ENCODE data around the gene TMEM44.
"Not testable (repeated sequence)": the region's sequence is repeated elsewhere in the genome, so short reads cannot be mapped to it uniquely, and the experiment has no call there.

The TMEM44 gene

DNA sequence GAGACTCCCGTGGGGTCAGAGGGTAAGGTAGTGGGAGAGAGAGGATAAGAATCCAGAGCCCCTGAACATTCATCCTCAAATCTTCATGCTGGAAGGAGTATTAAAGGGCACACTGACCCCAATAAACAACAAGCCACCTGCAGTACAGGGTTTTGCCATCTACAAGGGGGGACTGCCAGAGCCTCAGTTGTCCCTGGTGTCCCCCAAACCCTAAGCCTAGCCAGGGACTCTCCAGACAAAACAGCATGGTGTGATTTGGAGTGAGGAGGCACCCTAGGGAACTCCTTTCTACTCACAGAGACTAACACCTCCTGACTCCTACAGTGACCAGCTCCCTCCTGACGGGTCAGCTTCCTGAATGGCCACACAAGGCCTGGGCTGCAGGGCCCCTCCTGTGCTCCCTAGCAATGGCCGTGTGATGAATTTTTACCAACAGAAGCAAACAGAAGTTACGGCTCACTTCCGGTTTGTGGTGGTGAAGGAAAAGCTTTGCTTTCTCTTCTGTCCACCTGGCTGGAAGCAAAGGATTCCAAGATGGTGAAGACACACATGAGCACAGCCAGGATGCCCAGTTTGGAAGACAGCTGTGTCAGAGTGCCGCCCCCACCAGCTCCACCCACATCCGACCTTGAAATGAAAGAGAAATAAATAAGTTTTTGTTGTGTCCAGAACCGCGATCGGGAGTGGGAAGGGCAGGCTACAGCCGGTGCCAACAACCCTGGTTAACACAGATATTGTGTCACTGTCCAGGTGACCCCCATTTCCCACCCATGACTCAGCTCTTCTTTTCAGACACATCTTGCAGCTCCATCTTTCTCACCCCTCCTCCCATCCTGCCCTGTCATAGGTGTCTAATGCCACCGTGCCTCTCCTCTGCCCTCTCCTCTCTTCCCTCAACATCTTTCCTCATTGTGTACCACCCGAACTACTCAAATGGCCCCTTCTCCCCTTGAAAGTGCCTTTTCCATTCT lies 76.8 kb downstream of the TMEM44 start:
- DNase-seq (ENCODE audit: low spot score) (peak; percentile 60), FAIRE-seq (no peak)

DNA sequence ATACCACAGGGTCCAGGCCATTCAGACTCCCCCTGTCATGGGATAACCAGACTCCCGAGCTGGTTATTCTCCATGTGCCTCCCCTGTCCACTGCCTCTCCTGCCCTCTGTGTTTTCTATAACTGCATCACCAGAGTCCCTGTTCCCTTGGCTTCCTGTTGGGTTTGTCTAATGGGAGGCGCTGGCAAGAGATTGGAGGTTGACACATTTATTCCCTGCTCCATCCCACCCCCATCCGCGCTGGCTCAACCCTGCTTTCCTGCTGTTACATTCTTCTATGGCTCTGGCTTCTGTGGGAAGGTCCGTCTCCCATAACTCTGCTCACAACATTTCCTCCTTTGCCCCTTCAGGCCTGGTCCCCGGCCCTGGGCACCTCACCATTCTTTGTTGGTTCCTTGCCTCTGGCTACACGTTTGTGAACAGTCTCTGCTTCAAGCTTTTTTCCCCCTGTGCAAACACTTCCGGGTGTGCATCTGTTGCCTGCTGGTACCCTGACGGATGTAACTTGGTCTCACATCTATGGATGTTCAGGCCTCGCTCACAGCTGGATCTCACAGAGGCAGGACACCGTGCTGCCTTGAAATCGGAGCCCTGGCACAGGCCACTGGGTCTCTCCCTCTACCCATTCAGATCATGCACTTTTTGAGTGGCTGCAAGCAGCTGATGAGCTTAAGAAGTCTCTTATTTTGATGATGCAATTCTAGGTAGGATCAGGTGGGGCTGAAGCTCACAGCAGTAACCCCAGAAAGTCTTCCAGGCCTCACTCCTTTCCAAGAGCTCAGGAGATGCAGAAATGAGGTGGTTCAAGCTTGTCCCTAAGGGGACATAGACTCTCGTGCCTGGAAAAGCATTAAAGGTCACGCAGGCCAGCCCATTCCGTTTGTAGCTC lies 77.8 kb downstream of the TMEM44 start:
- DNase-seq (ENCODE audit: low spot score): no peak
- no peak for FAIRE-seq

DNA sequence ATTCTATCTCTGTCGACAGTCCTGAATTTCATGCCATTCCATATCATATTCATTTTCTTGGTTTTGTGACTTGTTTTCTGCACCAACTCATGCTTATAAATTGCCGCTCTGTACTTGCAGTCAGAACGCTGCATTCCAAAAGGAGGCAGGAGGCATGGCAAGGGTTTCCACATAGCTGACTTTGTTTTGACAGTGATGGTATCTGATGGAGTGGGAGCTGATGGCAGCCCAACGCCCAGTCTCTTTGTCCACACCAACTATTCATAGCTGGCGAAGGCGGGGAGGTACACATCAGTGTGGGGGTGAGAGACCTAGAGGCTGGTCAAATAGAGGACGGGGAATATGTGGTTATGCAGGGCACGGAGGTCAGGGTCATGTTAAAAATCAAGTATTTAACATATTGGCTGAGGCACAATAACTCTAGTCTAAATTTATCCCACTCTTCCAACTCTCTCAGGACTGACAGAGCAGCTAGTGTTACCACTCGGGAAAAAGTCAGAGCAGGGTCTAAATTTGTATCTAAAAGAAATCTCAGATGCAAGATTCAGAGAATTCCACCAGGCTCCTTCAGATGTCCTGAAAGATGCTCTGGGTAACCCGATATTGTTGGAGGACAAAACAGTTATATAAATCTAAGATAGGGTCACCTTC lies 78.6 kb downstream of the TMEM44 start:
- FAIRE-seq (no peak), DNase-seq (ENCODE audit: low spot score) (no peak)

DNA sequence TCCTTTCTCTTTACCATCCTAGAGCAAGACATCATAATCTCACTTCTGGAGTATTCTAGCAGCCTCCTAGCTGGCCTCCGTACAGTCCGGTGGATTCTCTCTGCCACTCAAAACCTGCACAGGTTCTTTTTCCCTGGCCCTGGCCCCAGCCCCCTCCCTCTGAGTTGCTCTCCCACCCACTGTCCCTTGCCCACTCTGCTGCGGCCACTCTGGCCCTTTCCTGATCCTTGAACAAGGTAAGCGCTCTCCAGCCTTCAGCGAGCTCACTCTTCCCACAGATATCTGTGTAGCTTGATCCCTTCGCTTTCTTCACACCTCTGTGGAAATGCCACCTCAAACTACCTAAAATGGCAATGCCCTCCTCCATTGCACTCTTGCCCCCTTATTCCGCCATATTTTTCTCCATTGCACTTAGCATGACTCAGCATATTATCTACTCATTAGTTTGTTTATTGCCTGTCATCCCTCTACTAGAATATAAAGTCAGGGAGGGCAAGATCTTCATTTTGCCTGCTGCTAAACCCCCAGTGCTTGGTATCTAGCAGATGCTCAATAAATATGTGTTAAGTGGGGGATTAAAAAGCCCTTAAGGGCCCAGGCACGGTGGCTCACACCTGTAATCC lies 80.8 kb downstream of the TMEM44 start:
- FAIRE-seq (no peak), DNase-seq (ENCODE audit: low spot score) (no peak)

DNA sequence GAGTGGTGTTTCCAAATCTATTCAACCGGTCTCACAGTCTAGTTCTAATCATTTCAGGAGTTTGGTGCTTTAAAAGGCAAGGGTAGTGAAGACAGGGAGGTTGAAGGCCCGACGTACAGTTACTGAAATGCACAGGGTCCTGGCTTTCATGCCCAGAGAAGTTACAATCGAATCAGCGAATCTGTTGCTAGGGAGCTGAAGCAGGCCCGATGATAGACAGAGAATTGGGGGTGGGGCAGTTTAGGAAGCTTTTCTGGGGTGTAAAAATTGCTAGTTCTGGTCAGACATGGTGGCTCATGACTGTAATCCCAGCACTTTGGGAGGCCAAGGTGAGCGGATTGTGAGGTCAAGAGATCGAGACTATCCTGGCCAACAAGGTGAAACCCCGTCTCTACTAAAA lies 83.4 kb downstream of the TMEM44 start:
- no peak for DNase-seq (ENCODE audit: low spot score)
- FAIRE-seq: no peak

DNA sequence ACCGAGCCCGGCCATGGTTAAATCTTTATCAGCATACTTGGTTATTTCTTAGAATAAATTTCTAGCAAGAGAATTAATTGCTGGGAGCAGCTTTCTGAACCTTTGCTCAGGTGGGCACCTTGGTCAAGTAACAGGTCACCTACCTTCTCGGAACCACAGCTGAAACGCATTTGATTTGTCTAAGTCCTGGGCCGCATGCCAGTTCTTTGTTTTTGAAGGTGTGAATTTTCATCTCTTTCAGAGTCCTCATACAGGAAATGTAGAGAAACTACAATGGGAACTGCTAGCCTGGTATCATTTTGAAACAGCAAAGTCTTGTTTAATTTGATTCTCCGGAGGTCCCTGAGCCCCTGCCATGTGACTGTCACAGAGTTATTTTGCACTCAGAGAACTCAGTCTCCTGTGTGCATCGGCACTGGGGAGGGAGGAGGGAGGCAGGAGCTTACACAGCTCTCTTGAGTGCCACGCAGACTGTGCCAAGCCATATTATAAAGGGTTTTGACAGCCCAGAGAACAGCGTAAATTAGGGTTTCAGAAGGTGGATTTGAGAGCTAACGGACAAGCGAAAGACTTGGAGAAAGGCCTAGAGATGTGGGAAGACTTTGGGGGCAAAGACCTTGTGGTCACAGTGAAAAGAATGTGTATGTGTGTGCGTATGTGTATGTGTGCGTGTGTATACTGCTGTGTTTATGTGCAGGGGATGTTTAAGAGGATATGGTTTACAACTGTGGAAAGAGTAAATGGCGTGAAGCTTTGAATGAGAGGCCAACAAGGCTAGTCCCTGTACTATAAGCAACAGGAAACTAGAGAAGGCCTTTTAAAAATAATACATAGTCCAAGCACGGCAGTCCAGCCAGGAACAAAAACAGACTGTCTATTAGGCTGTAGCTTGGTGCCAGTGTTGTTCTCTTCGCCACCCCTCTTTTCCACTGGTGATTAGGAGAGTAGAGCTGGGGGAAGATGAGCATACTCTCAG lies 84.6 kb downstream of the TMEM44 start:
- no peak for DNase-seq (ENCODE audit: low spot score)
- FAIRE-seq: no peak

DNA sequence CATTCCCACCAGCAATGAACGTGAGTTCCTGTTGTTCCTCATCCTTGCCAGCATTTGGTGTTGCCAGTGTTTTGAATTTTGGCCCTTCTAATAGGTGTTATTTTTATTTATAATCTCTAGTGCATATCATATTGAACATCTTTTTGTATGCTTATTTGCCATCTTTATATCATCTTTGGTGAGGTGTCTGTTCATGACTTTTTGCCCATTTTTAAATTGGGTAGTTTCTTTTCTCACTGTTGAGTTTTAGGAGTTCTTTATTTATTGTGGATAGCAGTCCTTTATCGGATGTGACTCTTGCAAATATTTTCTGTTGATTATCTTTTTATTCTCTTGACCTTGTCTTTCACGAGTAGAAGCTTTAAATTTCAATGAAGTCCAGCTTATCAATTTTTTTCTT lies 86.2 kb downstream of the TMEM44 start:
- DNase-seq (ENCODE audit: low spot score) (no peak), FAIRE-seq (no peak)

DNA sequence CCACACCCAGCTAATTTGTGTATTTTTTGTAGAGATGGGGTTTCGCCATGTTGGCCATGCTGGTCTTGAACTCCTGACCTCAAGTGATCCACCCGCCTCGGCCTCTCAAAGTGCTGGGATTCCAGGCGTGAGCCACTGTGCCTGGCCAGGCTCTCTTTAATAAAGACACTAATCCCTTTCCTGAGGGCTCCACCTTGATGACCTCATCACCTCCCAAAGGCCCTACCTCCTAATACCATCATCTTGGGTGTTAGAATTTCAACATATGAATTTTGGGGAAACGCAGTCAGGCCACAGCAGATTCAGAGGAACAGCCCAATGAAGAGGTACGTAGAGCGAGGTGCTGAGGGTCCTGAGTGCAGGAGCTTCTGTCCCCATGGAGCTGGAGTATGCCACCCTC lies 87.7 kb downstream of the TMEM44 start:
- not testable (repeated sequence) for DNase-seq (ENCODE audit: low spot score); FAIRE-seq

DNA sequence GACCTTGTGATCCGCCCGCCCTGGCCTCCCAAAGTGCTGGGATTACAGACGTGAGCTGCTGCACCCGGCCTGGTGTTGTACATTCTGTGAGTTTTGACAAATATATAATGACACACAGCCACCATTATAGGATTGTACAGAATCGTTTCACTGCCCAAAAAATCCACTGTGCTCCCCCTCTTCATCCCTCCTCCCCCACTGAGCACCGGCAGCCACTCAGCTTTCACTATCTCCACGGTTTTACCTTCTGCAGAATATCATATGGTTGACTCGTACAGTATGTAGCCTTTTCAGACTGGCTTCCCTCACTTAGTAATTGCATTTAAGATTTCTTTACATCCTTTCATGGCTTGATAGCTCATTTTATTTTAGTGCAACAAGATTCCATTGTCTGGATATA lies 89.7 kb downstream of the TMEM44 start:
- DNase-seq (ENCODE audit: low spot score) (no peak), FAIRE-seq (no peak)

DNA sequence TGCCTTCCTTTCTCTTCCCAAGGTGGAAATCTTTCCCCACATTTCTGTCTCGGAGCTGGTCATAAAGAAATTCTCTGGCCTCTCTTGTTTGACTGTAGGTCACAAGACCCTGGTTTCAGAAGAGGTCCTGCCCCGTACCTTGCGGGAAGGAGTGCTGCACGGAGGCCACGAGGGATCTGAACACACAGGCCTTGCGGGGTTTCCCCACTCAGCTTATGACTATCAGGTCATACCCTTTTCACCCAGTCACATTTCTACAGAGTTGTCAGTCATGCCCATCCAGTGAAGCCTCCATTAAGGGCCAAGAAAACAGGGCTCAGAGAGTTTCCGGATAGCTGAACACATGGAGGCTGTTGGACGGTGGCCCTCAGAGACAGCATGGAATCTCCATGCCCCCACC lies 91.7 kb downstream of the TMEM44 start:
- DNase-seq (ENCODE audit: low spot score) (no peak), FAIRE-seq (no peak)

DNA sequence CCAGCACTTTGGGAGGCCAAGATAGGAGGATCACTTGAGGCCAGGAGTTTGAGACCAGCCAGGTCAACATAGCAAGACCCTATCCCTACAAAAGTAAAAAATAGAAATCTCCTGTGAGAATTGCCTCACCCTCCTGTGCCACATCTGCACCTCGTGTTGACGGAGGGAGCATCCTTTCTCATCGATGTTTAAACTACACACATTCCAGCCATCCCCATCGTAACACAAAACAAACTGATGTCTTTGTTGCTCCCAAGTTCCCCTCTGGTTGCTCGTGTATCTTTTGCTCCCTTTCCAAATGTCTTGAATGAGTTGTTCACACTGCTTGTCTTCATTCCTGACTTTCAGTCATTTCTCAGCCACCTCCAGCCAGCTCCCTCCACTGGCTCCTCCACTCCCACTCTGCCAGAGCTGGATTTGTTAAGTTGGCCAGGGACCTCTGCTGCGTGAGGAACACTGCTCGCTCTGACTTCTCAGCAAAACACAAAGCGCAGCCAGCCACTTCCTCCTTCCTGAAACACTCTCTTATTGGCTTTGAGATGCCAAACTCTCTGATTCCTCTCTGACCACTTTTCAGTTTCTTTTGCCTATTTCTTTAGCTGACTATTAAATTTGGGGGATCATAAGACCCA lies 92.8 kb downstream of the TMEM44 start:
- DNase-seq (ENCODE audit: low spot score): no peak

DNA sequence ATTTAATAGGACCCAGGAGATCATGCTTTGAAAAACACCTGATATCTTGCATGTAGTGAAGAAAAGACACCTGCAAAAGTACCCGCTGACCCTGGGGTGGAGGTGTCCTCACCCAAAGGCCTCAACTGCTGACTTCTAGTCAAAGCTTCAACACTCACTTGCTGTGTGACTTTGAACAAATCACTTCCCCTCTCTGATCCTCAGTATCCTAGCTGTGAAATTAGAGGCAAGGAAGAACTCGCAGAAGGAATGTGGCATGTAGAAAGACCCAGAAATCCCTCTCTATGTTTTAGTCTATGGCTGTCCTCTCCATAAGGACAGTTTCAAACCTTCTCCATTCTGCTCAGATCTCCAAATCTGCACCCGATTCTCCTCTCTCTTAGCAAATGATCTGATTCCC lies 93.7 kb downstream of the TMEM44 start:
- DNase-seq (ENCODE audit: low spot score) (no peak), FAIRE-seq (no peak)

More for the DNA sequence above, 92.8 kb downstream of the TMEM44 start:
- FAIRE-seq: no peak

DNA sequence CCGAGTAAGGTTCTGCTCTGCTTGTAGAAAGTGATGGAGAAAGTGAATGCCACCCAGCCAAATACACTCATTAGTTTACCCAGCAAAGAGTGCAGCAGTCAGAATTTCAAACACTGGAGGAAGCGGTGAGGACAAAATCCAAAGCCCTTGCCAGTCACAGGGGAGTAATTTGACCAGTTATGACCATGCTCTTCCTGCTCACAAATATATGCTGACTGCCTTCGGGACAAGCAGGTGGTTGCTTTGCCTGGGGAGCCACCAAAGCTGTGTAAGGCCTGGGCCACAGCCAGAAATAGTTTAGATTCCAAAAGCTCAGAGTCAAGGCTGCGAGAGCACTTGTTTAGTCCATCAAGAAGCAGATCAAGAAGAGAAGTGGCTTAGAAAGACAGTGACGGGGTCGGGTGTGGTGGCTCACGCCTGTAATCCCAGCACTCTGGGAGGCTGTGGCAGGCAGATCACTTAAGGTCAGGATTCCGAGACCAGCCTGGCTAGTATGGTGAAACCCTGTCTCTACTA lies 95.4 kb downstream of the TMEM44 start:
- FAIRE-seq (peak; percentile 71), DNase-seq (ENCODE audit: low spot score) (peak; percentile 84)
